Right kidney (tissue), 1 donor: Measurements from ENCODE around the gene MTM1.

ENCODE experiments used
- DNase-seq: peaks from one replicate; pipeline ENCODE4 v3.0.0-alpha.2; 2016

Gene MTM1

DNA sequence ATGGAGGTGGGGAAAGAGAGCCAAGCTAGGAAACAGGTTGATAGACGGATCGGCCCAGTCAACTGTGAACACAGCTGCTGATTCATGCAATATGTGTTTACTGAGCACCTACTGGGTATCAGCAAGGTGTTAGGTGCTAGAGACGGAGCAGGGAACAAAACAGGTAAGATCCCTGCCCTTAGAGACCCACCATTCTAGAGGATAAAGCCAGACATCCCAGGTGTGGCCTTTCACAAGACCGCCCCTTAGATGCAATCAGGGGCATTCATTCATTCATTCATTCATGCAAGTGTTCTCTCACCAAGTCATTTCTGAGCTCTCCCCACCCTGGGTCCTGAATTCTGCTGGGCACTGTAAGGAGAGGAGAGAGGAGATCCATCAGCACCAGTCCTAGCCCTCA is 20.2 kb upstream of the MTM1 start:
- no peak for DNase-seq

DNA sequence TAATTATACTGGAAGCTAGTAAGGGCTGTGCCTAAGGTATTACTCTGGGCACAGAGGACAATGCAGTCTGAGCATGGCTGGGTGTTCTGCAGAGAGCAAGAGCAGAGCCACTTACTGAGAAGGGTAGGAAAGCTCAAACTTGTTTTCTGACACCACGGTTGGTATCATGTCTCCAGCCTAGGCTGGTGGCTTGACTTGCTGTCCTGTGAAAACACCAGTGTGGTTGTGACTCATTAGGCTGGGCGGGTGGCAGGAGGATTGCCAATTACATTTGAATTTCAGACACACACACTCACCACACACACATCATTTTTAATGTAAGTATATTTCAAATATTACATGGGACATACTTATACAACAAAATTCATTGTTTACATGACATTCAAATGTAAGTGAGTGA is 19.7 kb upstream of the MTM1 start:
- DNase-seq = no peak

DNA sequence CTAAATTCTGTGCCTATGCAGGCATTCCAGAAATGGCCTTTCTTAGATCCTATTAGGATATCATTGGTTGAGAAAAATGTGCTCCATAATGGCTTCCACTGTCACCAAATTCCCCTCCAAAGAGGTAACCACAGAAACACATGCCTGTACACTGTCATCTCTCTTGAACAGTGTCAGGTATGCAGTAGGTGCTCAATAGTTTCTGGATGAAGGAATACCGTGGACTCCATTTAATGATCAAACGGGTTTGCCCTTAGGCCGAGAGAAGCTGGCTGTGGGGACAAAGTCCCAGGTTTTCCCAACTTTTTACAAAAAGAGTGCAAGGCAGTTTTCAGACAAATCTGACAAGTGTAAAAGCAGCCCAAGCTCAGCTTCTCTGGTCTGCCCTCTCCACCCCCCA is 16.5 kb upstream of the MTM1 start:
- no peak for DNase-seq

DNA sequence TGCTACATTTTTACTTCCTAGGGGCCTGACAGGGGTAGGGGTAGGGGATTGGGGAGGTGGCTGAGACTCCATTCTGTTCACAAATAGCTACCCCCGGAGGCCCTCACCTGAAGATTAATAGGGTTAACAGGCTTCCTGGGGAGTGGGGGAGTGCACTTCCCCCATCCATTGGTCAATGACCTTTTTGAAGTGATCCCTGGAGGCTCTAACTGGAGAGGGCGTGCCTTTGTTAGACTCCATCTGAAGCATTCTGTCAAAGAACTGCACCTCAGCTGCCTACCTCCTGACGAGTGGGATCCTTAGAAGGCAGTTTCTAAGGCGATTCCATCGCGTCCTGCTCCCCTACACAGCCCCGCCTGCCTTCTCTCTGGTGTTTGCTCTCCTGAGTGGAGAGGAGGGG is 10.0 kb upstream of the MTM1 start:
- no peak for DNase-seq

DNA sequence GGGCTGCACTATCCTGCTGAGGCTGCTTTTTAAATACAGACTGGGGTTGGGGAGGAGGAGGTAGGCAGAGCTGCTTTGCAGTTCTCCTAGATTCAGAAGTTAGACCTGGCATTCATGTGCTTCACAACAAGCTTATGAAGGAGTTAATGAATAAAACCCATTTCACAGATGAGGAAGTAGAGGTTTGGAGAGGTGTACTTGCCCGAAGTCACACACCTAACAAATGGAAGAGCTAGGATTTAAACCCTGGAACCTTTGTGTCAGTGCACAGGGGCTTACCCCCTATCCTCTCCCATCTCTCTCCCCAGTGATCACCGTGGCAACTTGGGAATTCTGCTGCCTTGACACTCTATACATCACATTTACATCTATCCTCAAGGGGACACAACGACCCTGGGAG is 3.6 kb upstream of the MTM1 start:
- no peak for DNase-seq

DNA sequence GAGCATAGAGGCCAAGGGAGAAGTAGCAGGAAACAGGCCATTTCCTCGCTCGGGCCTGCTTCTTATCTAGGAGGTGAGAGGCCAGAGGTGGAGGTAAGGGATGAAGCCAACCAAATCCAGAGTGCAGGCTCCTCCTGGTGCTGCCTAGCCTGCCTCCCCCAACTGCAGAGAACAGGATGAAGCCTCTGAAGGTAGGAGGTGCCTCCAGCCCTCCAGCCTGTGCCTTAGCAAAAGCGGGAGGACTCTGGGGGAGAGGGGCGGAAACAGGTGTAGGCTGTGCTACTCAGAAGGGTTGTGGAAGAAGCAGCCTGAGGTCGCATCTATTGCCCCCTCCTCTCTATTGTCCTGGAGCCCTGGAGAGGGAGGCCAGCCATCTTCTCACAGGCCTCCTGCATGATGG is 2.9 kb upstream of the MTM1 start:
- DNase-seq = no peak

DNA sequence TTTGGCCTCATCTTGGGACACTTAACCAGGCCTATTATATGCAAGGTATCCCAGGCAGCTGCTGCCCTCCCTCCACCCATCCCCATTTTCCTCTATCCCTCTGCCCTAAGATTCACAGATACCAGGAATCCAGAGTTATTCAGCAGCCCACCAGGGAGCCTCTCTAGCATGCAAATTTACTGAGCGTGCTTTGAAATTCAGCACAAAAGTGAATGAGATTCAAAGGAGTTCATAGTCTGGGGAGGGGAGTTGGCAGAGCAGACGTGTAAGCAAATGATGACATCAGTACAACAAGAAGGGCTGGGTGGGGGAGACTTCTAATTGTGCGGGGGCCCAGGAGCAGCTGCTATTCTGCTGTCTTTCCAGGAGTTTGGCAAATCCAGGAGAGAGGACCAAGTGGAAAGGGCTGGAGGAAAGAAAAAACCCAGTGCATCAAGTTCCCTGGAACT is 1.7 kb upstream of the MTM1 start:
- no peak for DNase-seq

DNA sequence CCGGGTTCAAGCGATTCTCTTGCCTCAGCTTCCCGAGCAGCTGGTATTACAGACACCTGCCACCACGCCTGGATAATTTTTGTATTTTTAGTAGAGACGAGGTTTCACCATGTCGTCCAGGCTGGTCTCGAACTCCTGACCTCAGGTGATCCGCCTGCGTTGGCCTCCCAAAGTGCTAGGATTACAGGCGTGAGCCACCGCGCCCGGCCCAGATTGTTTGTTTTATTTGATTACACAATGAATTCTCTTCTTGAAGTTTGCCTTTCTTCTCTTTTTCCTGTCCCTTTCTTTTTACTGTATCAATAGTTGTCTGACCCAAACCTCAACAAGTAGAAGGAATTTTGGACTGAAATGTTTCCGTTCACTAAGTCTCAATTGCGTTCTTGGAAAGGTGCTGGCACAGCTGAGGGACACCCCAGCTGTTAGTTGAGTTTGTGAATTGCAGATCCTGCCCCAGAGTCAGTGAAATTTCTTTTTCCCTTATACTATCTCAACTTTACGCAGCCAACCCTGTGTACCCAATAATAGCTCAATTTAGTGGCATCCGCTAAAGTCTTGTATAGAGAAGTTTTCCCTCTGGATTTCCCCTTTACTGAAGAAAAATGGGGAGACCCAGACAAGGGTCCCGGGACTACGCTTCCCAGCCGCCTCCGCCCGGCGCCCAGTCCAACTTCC is 639 bp upstream of the MTM1 start:
- DNase-seq = peak; percentile 58

DNA sequence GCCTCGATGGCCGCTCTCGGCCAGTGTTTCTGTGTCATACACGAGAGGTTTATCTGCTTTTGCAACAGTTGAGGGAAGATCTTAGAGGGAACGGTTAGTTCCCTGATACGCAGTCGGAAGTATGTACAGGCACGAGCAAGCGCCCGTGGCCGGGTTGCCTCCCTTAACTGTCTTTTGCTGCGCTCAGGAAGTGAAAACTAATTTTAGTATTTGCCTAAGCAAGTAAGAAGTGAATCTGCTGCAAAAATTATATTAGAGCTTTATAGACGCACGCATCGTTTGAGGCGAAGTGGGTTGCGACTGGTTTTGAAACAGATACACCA is 695 bp downstream of the MTM1 start:
- no peak for DNase-seq

DNA sequence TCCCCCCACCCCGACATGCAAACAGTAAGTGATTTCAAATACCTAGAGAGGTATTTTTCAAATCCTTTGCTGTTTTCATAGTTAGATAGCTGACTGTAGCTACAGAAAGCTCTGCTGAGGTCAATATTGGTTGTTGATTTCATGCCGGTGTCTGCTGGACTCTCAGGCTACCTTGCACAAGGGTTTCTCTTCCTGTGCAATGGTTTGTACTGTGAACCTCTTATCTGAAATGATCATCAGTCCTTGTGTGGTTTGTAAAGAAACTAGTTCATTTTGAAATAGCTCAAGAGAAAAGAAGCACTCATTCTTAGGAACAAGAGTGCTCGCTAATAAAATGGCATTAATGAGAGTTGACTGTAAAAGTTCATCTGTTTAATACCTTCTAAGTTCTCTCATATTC is 2.1 kb downstream of the MTM1 start:
- no peak for DNase-seq

DNA sequence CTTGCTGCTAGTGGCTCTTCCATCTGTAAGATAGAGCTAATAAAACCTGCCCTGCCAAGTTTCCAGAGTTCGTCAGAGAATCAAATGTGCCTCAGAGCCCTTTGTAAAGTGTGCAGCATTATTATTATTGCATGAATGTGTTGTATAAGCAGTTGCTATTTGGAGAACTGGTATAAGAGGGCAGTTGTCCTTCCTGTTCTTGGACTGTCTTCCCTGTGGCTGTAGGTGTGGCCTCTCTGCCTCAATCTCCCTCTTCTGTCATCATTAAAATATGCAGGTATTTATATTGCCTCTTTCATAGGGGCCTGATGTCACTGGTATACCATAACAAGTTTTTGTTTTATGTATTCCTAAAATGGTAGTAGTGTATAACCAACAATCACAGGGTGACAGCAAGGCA is 3.8 kb downstream of the MTM1 start:
- DNase-seq = no peak

DNA sequence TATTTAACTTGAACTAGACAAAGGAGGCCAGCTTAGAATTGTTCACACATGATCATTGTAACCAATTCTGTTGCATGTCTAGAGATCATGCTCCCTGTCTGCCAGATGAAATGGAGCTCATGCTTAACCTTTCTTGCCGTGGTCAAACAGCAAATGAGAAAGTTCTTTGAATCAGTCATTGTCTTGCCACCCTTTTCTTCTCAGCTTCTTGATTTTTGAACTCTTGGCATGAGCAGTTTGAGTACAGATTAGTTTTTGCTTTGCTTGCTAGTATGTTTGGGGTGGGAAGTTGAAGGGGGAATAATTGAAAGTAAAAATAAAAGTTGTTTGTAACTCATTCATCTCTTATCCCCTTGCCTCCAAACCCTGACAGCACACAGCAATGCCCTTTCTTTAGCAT is 4.7 kb downstream of the MTM1 start:
- DNase-seq = no peak

DNA sequence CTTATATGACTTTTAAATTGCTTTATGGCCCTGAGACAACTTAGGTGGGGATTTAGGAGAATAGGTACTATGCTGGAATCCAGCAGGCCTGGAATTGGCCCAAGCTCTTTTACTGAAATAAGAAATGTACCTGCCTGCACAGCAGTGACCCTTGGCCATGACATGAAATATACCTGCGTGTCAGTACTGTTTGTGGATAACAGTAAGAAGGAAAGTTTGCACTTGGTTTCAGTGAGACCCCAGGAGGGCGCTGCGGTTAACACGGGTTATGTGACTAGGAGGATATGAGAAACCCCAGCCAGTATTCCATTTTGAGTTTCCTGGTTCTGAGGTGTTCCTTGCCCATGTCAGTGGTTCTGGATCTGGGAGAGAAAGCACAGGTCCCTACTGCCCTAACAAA is 5.3 kb downstream of the MTM1 start:
- DNase-seq = no peak

DNA sequence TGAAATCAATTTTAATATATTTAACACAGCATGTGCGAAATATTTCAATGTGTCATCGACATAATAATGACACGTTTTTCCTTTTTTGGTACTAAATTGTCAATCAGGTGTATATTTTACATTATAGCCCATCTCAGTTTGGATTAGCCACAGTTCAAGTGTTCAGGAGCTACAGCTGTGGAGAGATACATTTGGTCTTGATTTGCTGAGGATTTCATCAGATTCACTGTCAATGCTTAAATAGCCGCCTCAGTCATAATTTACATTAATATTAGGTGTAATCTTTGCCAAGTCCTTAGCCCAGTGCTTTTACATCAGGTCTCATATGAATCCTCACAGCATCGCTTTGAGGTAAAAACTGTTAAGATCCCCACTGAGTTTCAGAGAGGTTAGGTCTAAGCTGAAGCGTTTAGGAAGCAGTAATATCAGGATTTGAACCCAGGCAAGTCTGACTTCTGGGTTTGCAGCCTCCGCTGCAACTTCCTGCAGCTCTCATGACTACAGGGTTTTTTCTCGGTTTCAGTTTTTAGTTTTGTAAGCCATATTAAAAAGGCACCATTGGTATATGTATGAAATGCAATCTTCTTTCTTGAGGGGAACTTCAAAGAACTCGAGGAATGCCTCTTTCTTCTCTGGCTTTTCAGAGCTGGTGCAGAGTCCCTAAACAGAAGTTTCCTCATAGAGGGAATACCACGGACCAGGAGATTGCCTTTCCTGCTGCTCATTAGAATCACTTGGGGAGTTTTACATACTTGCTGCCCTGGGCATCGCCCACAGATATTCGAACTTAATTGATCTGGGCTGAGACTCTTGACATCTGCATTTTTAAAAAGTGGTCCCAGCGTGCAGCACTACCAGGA is 6.4 kb downstream of the MTM1 start:
- no peak for DNase-seq

DNA sequence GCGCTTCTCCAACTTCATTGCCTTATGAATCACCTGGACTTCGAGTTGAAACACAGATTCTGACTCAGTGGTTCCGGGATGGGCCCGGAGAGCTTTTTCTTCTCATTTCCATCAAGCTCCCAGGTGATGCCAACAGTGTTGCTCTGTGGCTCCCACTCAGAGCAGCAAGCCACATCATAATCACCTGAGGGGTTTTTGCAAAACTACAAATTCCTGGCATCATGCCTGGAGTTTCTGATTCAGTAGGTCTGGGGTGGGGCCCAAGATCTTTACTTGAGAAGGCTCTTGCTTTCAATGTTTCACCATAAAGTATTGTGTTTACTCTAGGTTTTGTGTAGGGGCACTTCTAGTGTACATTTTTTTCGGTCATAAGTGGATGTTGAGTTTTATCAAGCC is 7.0 kb downstream of the MTM1 start:
- no peak for DNase-seq

DNA sequence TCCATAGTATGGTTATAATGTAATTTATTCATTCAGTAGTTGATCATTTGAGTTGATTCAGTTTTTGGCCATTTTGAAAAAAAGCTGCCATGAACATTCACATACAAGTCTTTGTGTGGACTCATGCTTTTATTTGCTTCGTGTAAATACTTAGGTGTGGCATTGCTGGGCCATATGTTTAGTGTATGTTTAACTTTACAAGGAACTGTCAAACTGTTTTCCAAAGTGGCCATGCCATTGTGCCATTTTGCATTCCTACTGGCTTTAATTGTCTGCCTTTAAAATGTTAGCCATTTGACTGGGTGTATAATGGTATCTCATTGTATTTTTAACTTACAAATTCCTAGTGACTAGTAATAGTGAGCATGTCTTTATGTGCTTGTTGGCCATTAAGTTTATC is 8.8 kb downstream of the MTM1 start:
- DNase-seq = no peak

DNA sequence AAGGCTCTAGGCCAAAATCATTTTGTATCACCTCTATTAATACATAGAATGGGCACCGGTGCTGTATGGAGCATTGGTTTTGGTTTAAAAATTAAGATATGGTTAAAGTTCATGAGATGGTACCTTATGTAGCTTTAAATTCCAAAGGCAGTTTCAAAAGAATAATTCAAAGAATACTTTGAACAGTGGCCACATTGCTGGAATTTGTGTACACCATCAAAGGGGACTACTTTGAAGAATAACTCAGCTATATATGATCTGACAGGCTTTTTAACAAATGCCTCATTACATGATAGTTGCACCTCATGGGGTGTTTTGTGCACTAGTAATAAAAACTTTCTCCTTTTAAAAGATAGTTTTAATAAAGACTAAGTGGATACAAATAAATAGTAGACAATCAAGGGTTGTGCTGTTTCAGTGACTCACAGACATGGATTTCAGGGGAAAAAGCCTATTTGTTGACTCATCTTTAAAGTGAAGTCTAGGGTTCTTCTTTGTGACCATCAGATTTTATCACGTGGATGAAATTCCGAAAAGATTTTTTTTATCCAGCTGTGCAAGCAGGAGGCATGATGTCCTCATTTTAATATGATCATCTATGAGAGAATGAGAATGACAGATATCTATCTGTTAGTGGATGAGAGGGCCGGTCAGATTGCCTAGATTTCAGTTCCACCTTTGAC is 12.8 kb downstream of the MTM1 start:
- no peak for DNase-seq

DNA sequence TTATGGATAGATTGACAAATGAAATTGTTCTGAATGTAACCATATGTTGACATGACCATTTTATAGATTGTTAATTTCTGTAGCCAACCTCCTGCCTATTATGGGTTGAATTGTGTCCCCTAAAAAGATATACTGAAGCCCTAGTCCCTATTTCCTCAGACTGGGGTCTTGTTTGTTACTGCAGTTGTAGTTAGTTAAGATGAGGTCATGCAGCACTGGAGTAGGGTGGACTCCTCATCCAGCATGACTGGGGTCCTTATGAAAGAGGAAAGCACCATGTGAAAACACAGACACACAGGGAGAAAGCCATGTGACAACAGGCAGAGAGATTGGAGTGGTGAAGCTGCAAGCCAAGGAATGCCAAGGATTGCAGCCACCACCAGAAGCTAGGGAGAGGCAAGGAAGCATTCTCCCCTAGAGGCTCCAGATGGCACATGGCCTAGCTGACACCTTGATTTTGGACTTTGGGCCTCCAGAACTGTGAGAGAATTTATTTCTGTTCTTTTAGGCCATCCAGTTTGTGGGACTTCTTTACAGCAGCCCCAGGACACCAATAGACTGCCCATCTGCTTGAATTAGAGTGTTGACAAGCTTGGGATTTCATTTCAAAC is 14.0 kb downstream of the MTM1 start:
- DNase-seq = no peak

DNA sequence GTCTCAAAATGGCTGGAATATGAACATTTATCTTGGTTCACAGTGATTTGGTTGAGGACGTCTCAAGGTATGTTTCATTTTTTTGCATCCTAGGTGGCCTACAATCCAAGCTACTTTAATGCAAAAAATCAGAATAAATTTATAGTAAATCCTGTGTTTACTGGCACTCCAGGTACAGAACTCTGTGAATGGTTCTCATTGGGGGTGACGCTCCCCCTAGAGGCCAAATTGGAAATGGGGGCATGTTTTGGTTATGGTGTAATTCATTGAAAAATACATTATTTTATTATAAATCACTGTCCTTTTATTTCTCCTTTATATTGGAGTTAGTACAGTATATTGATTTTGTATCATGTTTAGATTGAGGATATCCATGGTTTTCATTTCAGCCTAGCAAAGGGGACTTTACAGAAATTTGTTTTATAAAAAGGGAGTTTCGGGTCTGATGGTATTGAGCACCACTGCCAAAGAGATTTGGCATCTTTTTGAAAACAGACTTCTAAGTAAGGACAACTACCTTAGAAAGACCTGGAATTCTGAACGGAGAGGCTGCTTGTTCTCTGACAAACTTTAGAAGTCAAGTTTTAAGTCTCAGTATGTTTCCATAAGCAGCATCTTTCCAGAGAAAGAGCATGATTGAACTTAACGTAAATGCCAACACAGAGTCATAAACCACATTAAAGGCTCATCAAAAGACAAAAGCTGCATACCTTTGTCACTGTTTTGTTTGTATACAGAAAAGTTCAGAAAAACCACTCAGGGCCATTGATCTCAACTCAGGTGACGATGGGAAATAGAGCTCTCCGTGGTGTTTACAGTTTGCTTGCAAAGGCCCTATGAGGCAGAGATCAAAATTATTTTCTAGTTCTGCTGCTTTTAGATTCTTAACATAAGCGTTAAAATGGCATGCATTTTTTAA is 19.4 kb downstream of the MTM1 start:
- DNase-seq = no peak

DNA sequence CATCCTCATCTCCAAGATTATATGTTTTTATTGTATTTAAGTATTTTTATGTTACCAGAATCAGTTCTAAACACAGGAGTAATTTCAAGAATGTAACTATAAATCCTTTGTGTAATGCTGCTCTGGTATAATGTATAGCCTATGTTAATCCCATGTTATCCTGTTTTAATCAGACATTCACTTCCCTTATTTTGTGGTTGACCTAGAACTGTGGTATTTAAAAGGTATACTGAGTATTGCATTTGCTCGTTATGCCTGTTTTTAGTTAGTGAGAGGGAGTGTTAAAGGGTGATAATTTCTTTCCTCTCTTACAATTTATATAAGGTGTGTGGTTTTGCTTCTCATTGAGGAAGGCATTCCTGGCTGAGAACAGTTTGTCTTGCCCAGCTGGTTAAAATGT is 26.2 kb downstream of the MTM1 start:
- no peak for DNase-seq

DNA sequence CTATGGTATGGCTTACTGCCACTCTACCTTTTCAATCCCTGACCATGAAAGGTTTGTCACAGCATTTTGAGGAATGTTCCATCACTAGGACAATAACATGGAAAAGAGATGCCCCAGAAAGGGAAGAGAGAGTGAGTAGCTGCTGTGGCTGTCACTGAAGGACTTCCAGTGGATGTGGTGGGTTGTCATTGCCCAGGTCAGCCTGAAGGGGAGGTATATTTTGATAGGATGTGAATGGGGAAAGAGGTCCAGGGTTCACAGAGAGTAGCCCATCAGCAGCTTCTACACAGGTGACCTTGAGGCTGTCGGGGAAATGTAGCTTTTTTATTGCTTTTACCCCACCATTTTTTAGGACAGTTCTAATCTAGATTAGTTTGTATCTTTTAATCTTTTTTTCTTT is 30.8 kb downstream of the MTM1 start:
- DNase-seq = no peak

DNA sequence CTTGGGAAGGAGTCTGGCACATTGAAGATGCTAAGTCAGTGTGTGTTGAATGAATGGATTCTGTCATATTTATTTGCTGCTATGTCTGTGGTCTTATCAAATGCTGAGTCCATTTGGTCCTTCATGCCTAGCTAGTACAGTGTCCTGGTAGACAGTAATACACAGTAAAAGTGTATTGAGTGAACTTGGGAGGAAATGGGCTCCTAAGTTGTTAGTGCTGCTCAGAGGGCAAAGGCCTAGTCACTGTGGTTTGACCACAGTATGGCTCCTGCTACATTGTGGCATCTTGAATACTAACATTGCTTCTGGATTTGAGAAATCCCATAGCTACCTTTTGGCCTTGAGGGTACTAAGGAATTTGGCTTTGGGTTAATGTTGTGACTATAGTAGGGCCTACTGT is 33.9 kb downstream of the MTM1 start:
- no peak for DNase-seq
